Glutamatergic neuron (in vitro differentiated cells): ENCODE measurements around the gene TMEM120B. TPM values are rescaled to one million over a fixed set of nuclear protein-coding genes. Genes with fewer than 3 reads are reported as not detected.

Experiments
- DNase-seq: peaks from one replicate; pipeline ENCODE4 v3.0.0; 2022
- H3K27ac Mint-ChIP-seq: one replicate; pipeline ENCODE4 v1.8.0; 2020; ENCODE audit warnings: mild to moderate bottlenecking, mixed read lengths, inconsistent platforms; ENCODE audit not compliant: unreplicated experiment
- H3K27me3 Mint-ChIP-seq: one replicate; pipeline ENCODE4 v1.8.0; 2020; ENCODE audit warnings: mild to moderate bottlenecking, moderate library complexity, mixed read lengths, inconsistent platforms; ENCODE audit not compliant: unreplicated experiment
- H3K36me3 Mint-ChIP-seq: one replicate; pipeline ENCODE4 v1.8.0; 2020; ENCODE audit warnings: mild to moderate bottlenecking, mixed read lengths, inconsistent platforms; ENCODE audit not compliant: unreplicated experiment
- H3K4me1 Mint-ChIP-seq: one replicate; pipeline ENCODE4 v1.8.0; 2020; ENCODE audit warnings: mild to moderate bottlenecking, low read depth, mixed read lengths, inconsistent platforms; ENCODE audit not compliant: unreplicated experiment
- H3K4me3 Mint-ChIP-seq: one replicate; pipeline ENCODE4 v1.8.0; 2020; ENCODE audit warnings: mild to moderate bottlenecking, mixed read lengths, inconsistent platforms; ENCODE audit not compliant: unreplicated experiment
- H3K9me3 Mint-ChIP-seq: one replicate; pipeline ENCODE4 v1.8.0; 2020; ENCODE audit warnings: mild to moderate bottlenecking, moderate library complexity, mixed read lengths, inconsistent platforms; ENCODE audit not compliant: unreplicated experiment
- CTCF ChIP-seq: fragments of 200-600 bp; sonication (generic); IDR thresholded peaks from one replicate; pipeline ENCODE4 v1.5.0; 2021; ENCODE audit not compliant: partially characterized antibody, unreplicated experiment
- total RNA-seq: library from RNA; stranded (reverse); fragmentation: NEBNext Ultra II Directional; extraction: Animal tissue kit (Norgen Biotek cat#: 25700); gene quantifications from one replicate; pipeline ENCODE4 v1.2.1, GENCODE V29; 2021; ENCODE audit not compliant: unreplicated experiment

Gene TMEM120B
- total RNA-seq, 1 donor from 2014 or later: 205 TPM

- Mint-ChIP-seq H3K4me3 (peak overlapping the region; percentile 38), H3K36me3 (no peaks in the 10 kb centered on the region), H3K9me3 (peaks cover 16% of the 10 kb centered on the region), H3K27me3 (peaks cover 12% of the 10 kb centered on the region), H3K4me1 (peaks cover 40% of the 10 kb centered on the region), H3K27ac (peak overlapping the region; percentile 97)
- no peak for DNase-seq
- TF ChIP-seq CTCF: no peak
These were observed 57.8 kb downstream of the TMEM120B start for GRCh38 chr12:121770388-121770787.

- no peak for DNase-seq
- Mint-ChIP-seq H3K36me3 (no peaks in the 10 kb centered on the region), H3K4me1 (peaks cover 39% of the 10 kb centered on the region), H3K27ac (peak overlapping the region; percentile 48), H3K9me3 (peaks cover 16% of the 10 kb centered on the region), H3K4me3 (no peak overlapping the region), H3K27me3 (peaks cover 12% of the 10 kb centered on the region)
- no peak for TF ChIP-seq CTCF
These were observed 58.5 kb downstream of the TMEM120B start for GRCh38 chr12:121770813-121771625.

GRCh38 chr12:121773011-121773777 is 60.6 kb downstream of the TMEM120B start:
- Mint-ChIP-seq H3K4me1 (peaks cover 25% of the 10 kb centered on the region), H3K4me3 (no peak overlapping the region), H3K27ac (no peak overlapping the region), H3K36me3 (no peaks in the 10 kb centered on the region), H3K27me3 (peaks cover 6% of the 10 kb centered on the region), H3K9me3 (peaks cover 6% of the 10 kb centered on the region)
- TF ChIP-seq CTCF: peak; percentile 77
- DNase-seq: peak; percentile 79

- Mint-ChIP-seq H3K36me3 (no peaks in the 10 kb centered on the region), H3K27ac (no peak overlapping the region), H3K4me1 (peaks cover 19% of the 10 kb centered on the region), H3K9me3 (peaks cover 8% of the 10 kb centered on the region), H3K4me3 (no peak overlapping the region), H3K27me3 (peaks cover 3% of the 10 kb centered on the region)
- no peak for TF ChIP-seq CTCF
- no peak for DNase-seq
These were observed 62.5 kb downstream of the TMEM120B start for GRCh38 chr12:121774968-121775474.
